K562 (cell line): ENCODE data around the gene SIGLEC5. TPM values are rescaled to one million over a fixed set of nuclear protein-coding genes. Genes with fewer than 3 reads are reported as not detected.

ENCODE experiments used
- ARHGAP35 ChIP-seq: fragments of 450-650 bp; IDR thresholded peaks from 2 replicates; pipeline ENCODE4 v1.6.1; 2018; ENCODE audit not compliant: partially characterized antibody
- ETV5 ChIP-seq: sonication (generic); formaldehyde crosslinking; IDR thresholded peaks from 2 replicates; pipeline ENCODE4 v1.4.0; 2020; ENCODE audit warnings: low read depth, mild to moderate bottlenecking, missing genetic modification reagents
- FOXA1 ChIP-seq: fragments of 450-650 bp; IDR thresholded peaks from 2 replicates; pipeline ENCODE4 v1.6.1; 2016; ENCODE audit warnings: mild to moderate bottlenecking, borderline replicate concordance
- ILF3 ChIP-seq: fragments of 450-650 bp; IDR thresholded peaks from 2 replicates; pipeline ENCODE4 v1.6.1; 2018; ENCODE audit warnings: antibody characterized with exemption, mild to moderate bottlenecking, moderate library complexity, borderline replicate concordance
- MTF1 ChIP-seq: fragments of 250-450 bp; sonication (Bioruptor Pico); IDR thresholded peaks from 2 replicates; pipeline ENCODE4 v1.9.0; 2021; ENCODE audit warnings: moderate library complexity, mild to moderate bottlenecking, inconsistent platforms, borderline replicate concordance
- NCOA2 ChIP-seq, 2 experiments: fragments of 450-650 bp; IDR thresholded peaks; 2 replicates each; pipeline ENCODE4 v1.6.1; 2018; ENCODE audit warnings: mild to moderate bottlenecking in 2 of 2, moderate library complexity in 1 of 2; ENCODE audit not compliant: partially characterized antibody in 2 of 2
- NFATC3 ChIP-seq: fragments of 450-650 bp; IDR thresholded peaks from 2 replicates; pipeline ENCODE4 v1.6.1; 2017; ENCODE audit warnings: mild to moderate bottlenecking
- POU5F1 ChIP-seq: fragments of 150-350 bp; IDR thresholded peaks from 2 replicates; pipeline ENCODE4 v1.6.1; 2014; ENCODE audit warnings: borderline replicate concordance, low read length, low read depth, mild to moderate bottlenecking; ENCODE audit not compliant: partially characterized antibody
- RHOXF2B ChIP-seq: fragments of 250-450 bp; sonication (Bioruptor Pico); conservative IDR thresholded peaks from 2 replicates; pipeline ENCODE4 v1.5.1; 2021
- SUPT5H ChIP-seq: fragments of 450-650 bp; IDR thresholded peaks from 2 replicates; pipeline ENCODE4 v1.6.1; 2016
- ZNF507 ChIP-seq: conservative IDR thresholded peaks from 2 replicates; pipeline ENCODE4 v1.6.1; 2017; ENCODE audit warnings: missing genetic modification characterization, missing compliant biosample characterization
- ZNF584 ChIP-seq: fragments of 200-800 bp; sonication (Bioruptor generic); IDR thresholded peaks from 2 replicates; pipeline ENCODE4 v1.6.1; 2016; ENCODE audit warnings: low read depth, mild to moderate bottlenecking, missing genetic modification characterization, missing compliant biosample characterization
- polyA plus RNA-seq, 8 experiments: library from polyadenylated mRNA; depleted of rRNA in 4 of 8; stranded (reverse) in 5 of 8; unstranded in 3 of 8; fragments of >200 nt; fragmentation: Nextera tagmentation in 2 of 8; fragmentation: Illumina TruSeq in 1 of 8; extraction: Ambion mirVana in 2 of 8; extraction: Trizol in 1 of 8; gene quantifications; 2 replicates each; pipeline versions ENCODE4 v1.2.1 to v1.2.3, GENCODE V29; 2011 to 2014; ENCODE audit warnings: inconsistent platforms in 1 of 8, missing spikeins in 1 of 8
- total RNA-seq, 7 experiments: library from RNA; depleted of rRNA in 6 of 7; stranded (reverse); fragments of >200 nt in 6 of 7; fragmentation: Illumina TruSeq in 2 of 7; extraction: Trizol in 2 of 7; gene quantifications; 2 replicates each; pipeline versions ENCODE4 v1.2.1 to v1.2.3, GENCODE V29; 2011 to 2021; ENCODE audit warnings: low replicate concordance in 1 of 7
- TF ChIP-seq, protein P1 (sequence below): fragments of 450-650 bp; conservative IDR thresholded peaks from 2 replicates; pipeline ENCODE4 v1.6.1; 2016; ENCODE audit warnings: missing genetic modification characterization, low read depth, mild to moderate bottlenecking, missing compliant biosample characterization, moderate library complexity
- TF ChIP-seq, protein P2 (sequence below): sonication (generic); formaldehyde crosslinking; IDR thresholded peaks from 2 replicates; pipeline ENCODE4 v1.8.1; 2023; ENCODE audit warnings: mild to moderate bottlenecking, missing genetic modification reagents
- TF ChIP-seq, protein P3 (sequence below), 2 experiments: fragments of 450-650 bp; formaldehyde crosslinking in 1 of 2; IDR thresholded peaks; 2 replicates each; pipeline versions ENCODE4 v1.4.0 to v1.6.1; 2014 to 2020; ENCODE audit warnings: mild to moderate bottlenecking in 2 of 2, borderline replicate concordance in 1 of 2, low read depth in 1 of 2

Gene SIGLEC5
- total and polyA plus RNA-seq, 9 of the 15 experiments (the other 6 are each of a cell fraction or from before 2014, with no cell fraction given) = 0.14 TPM; not detected in 8

DNA sequence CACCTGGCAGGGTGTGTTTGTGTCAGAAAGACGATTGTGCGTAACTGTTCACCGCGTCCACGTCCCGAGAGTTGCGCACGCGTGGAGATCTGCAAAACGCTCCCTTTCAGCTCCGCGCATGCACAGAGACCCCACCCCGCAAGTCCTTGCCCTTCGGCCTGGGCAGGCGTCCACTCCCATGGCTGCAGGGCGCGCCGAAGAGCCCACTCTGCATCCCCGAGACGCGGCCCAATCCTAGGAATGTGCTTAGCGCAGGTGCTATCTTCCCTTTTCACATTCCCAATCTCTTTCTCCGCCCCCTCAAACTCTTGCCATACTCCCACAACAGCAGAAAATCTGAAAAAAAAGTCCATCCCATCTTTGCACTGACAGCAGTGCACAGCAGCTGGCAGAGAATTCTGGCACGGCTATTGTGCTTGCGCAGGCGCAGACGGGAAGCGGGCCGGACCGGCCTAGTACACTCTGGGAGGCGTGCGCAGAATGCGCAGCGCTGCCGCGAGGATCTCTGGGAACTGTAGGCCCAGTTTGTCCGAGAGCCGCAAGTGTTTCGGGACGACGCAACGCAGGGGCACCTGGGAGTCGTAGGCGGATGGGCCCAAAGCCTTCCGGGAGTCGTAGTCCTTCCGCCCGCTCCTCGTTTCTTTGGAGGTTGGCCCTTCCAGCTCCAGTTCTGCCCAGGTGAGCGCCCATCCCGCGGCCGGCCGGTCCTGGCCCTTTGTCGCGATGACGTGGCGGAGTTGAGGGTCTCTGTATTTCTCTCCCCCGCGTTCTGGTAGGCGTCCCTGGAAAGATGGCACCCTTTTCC, 36.0 kb downstream of the SIGLEC5 start (continued):
- TF ChIP-seq, protein P1, sequence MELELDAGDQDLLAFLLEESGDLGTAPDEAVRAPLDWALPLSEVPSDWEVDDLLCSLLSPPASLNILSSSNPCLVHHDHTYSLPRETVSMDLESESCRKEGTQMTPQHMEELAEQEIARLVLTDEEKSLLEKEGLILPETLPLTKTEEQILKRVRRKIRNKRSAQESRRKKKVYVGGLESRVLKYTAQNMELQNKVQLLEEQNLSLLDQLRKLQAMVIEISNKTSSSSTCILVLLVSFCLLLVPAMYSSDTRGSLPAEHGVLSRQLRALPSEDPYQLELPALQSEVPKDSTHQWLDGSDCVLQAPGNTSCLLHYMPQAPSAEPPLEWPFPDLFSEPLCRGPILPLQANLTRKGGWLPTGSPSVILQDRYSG (tag) = 0 out of 2 replicates have a peak, but pooled peaks have one; percentile 24
- TF ChIP-seq RHOXF2B (CRISPR knock-in tag) (no peak), ZNF507 (tag) (no peak), SUPT5H (no peak), MTF1 (CRISPR knock-in tag) (no peak), ZNF584 (no peak), NCOA2 (IDR thresholded peaks at IDR 0.05; ENCODE audit: partially characterized antibody in 2 of 2) (no peak), POU5F1 (peak; percentile 91), FOXA1 (no peak), ILF3 (no peak), ARHGAP35 (no peak), ETV5 (CRISPR knock-in tag) (no peak; the same call in 1 of the 2 replicates), NFATC3 (no peak)
- TF ChIP-seq, protein P2, sequence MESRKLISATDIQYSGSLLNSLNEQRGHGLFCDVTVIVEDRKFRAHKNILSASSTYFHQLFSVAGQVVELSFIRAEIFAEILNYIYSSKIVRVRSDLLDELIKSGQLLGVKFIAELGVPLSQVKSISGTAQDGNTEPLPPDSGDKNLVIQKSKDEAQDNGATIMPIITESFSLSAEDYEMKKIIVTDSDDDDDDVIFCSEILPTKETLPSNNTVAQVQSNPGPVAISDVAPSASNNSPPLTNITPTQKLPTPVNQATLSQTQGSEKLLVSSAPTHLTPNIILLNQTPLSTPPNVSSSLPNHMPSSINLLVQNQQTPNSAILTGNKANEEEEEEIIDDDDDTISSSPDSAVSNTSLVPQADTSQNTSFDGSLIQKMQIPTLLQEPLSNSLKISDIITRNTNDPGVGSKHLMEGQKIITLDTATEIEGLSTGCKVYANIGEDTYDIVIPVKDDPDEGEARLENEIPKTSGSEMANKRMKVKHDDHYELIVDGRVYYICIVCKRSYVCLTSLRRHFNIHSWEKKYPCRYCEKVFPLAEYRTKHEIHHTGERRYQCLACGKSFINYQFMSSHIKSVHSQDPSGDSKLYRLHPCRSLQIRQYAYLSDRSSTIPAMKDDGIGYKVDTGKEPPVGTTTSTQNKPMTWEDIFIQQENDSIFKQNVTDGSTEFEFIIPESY (CRISPR knock-in tag) = peak; percentile 61
- TF ChIP-seq, protein P3, sequence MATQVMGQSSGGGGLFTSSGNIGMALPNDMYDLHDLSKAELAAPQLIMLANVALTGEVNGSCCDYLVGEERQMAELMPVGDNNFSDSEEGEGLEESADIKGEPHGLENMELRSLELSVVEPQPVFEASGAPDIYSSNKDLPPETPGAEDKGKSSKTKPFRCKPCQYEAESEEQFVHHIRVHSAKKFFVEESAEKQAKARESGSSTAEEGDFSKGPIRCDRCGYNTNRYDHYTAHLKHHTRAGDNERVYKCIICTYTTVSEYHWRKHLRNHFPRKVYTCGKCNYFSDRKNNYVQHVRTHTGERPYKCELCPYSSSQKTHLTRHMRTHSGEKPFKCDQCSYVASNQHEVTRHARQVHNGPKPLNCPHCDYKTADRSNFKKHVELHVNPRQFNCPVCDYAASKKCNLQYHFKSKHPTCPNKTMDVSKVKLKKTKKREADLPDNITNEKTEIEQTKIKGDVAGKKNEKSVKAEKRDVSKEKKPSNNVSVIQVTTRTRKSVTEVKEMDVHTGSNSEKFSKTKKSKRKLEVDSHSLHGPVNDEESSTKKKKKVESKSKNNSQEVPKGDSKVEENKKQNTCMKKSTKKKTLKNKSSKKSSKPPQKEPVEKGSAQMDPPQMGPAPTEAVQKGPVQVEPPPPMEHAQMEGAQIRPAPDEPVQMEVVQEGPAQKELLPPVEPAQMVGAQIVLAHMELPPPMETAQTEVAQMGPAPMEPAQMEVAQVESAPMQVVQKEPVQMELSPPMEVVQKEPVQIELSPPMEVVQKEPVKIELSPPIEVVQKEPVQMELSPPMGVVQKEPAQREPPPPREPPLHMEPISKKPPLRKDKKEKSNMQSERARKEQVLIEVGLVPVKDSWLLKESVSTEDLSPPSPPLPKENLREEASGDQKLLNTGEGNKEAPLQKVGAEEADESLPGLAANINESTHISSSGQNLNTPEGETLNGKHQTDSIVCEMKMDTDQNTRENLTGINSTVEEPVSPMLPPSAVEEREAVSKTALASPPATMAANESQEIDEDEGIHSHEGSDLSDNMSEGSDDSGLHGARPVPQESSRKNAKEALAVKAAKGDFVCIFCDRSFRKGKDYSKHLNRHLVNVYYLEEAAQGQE (IDR thresholded peaks at IDR 0.05; ENCODE audit: borderline replicate concordance) = no peak
- TF ChIP-seq, protein P3 (CRISPR knock-in tag; IDR thresholded peaks at IDR 0.05; ENCODE audit: low read depth) = 0 out of 2 replicates have a peak, but pooled peaks have one; percentile 38
